H9 (cell line): Measurements from ENCODE around the gene FSTL4. TPM values are rescaled to one million over a fixed set of nuclear protein-coding genes. Genes with fewer than 3 reads are reported as not detected.

ENCODE experiments used
- DNase-seq: peaks from one replicate; pipeline ENCODE4 v3.0.0-alpha.2; 2017
- H2AFZ ChIP-seq: one replicate; pipeline ENCODE4 v1.6.1; 2013; ENCODE audit warnings: mild to moderate bottlenecking, low read length, control low read depth, moderate library complexity
- H2AK5ac ChIP-seq: 2 replicates; pipeline ENCODE4 v1.6.1; 2013; ENCODE audit warnings: low read length, control low read depth, mixed read lengths; ENCODE audit not compliant: insufficient read length
- H2BK120ac ChIP-seq: one replicate; pipeline ENCODE4 v1.6.1; 2013; ENCODE audit warnings: low read depth, mild to moderate bottlenecking, low read length, control low read depth, inconsistent platforms; ENCODE audit not compliant: poor library complexity, severe bottlenecking
- H2BK12ac ChIP-seq: 2 replicates; pipeline ENCODE4 v1.6.1; 2013; ENCODE audit warnings: low read length, control low read depth, mixed read lengths, low read depth; ENCODE audit not compliant: insufficient read length
- H2BK15ac ChIP-seq: 2 replicates; pipeline ENCODE4 v1.6.1; 2013; ENCODE audit warnings: low read depth, low read length, control low read depth
- H2BK20ac ChIP-seq: one replicate; pipeline ENCODE4 v1.6.1; 2013; ENCODE audit warnings: low read depth, mild to moderate bottlenecking, low read length, control low read depth, inconsistent platforms; ENCODE audit not compliant: poor library complexity, severe bottlenecking
- H2BK5ac ChIP-seq: 2 replicates; pipeline ENCODE4 v1.6.1; 2013; ENCODE audit warnings: low read length, control low read depth, mixed read lengths; ENCODE audit not compliant: insufficient read length
- H3K14ac ChIP-seq: 2 replicates; pipeline ENCODE4 v1.6.1; 2013; ENCODE audit warnings: low read length, control low read depth; ENCODE audit not compliant: insufficient read depth
- H3K18ac ChIP-seq: 2 replicates; pipeline ENCODE4 v1.6.1; 2013; ENCODE audit warnings: low read depth, mild to moderate bottlenecking, mixed read lengths, low read length, control low read depth; ENCODE audit not compliant: insufficient read length
- H3K23ac ChIP-seq: 2 replicates; pipeline ENCODE4 v1.6.1; 2013; ENCODE audit warnings: low read length, control low read depth, mixed read lengths, low read depth; ENCODE audit not compliant: insufficient read length
- H3K23me2 ChIP-seq: 2 replicates; pipeline ENCODE4 v1.6.1; 2013; ENCODE audit warnings: low read depth, mild to moderate bottlenecking, mixed read lengths, low read length, control low read depth; ENCODE audit not compliant: insufficient read length, poor library complexity, severe bottlenecking
- H3K27ac ChIP-seq: 2 replicates; pipeline ENCODE4 v1.5.1; 2013; ENCODE audit warnings: low read length, control low read depth, mixed read lengths, low read depth; ENCODE audit not compliant: insufficient read length
- H3K27me3 ChIP-seq: 2 replicates; pipeline ENCODE4 v1.6.1; 2013; ENCODE audit warnings: low read length, control low read depth, inconsistent platforms; ENCODE audit not compliant: insufficient read depth
- H3K4ac ChIP-seq: 2 replicates; pipeline ENCODE4 v1.6.1; 2013; ENCODE audit warnings: low read depth, mild to moderate bottlenecking, control low read depth, inconsistent platforms, low read length, moderate library complexity
- H3K4me1 ChIP-seq: 2 replicates; pipeline ENCODE4 v1.6.1; 2013; ENCODE audit warnings: low read length, control low read depth, inconsistent platforms; ENCODE audit not compliant: insufficient read depth
- H3K4me2 ChIP-seq: 2 replicates; pipeline ENCODE4 v1.6.1; 2013; ENCODE audit warnings: low read length, control low read depth, mixed read lengths; ENCODE audit not compliant: insufficient read length, insufficient read depth
- H3K56ac ChIP-seq: 2 replicates; pipeline ENCODE4 v1.6.1; 2013; ENCODE audit warnings: low read depth, mild to moderate bottlenecking, mixed read lengths, low read length, control low read depth; ENCODE audit not compliant: insufficient read length
- H3K79me1 ChIP-seq: 2 replicates; pipeline ENCODE4 v1.6.1; 2013; ENCODE audit warnings: low read depth, mild to moderate bottlenecking, moderate library complexity, low read length, control low read depth, inconsistent platforms; ENCODE audit not compliant: insufficient read depth, poor library complexity, severe bottlenecking
- H3K79me2 ChIP-seq: 2 replicates; pipeline ENCODE4 v1.6.1; 2013; ENCODE audit warnings: low read length, control low read depth, inconsistent platforms; ENCODE audit not compliant: insufficient read depth
- H3K9ac ChIP-seq: 2 replicates; pipeline ENCODE4 v1.6.1; 2013; ENCODE audit warnings: low read length, control low read depth, mixed read lengths; ENCODE audit not compliant: insufficient read length; ENCODE audit errors: extremely low read depth
- H3K9me3 ChIP-seq: one replicate; pipeline ENCODE4 v1.6.1; 2013; ENCODE audit warnings: low read depth, low read length, inconsistent platforms; ENCODE audit not compliant: control insufficient read depth
- H3T11ph ChIP-seq: one replicate; pipeline ENCODE4 v1.6.1; 2013; ENCODE audit warnings: mild to moderate bottlenecking, low read length, control low read depth, inconsistent platforms
- H4K20me1 ChIP-seq: one replicate; pipeline ENCODE4 v1.6.1; 2013; ENCODE audit not compliant: control insufficient read depth, insufficient read length, insufficient read depth
- H4K5ac ChIP-seq: 2 replicates; pipeline ENCODE4 v1.6.1; 2013; ENCODE audit warnings: low read depth, mild to moderate bottlenecking, mixed read lengths, low read length, control low read depth; ENCODE audit not compliant: insufficient read length
- H4K8ac ChIP-seq: replicated peaks from 2 replicates; pipeline ENCODE4 v1.6.1; 2013; ENCODE audit warnings: low read length, control low read depth, mixed read lengths, low read depth; ENCODE audit not compliant: insufficient read length
- H4K91ac ChIP-seq: 2 replicates; pipeline ENCODE4 v1.6.1; 2013; ENCODE audit warnings: low read depth, mild to moderate bottlenecking, moderate library complexity, mixed read lengths, low read length, control low read depth; ENCODE audit not compliant: insufficient read length
- H3K27ac Mint-ChIP-seq, 3 experiments: 2 replicates in 2 of 3; 3 replicates in 1 of 3; pipeline ENCODE4 v1.8.0; 2020 to 2021; ENCODE audit warnings: mixed read lengths in 3 of 3, mild to moderate bottlenecking in 1 of 3, moderate library complexity in 1 of 3
- H3K27me3 Mint-ChIP-seq: 2 replicates; pipeline ENCODE4 v1.8.0; 2021; ENCODE audit warnings: low read depth, mild to moderate bottlenecking, moderate library complexity, mixed read lengths
- H3K36me3 Mint-ChIP-seq, 3 experiments: 2 replicates in 2 of 3; 3 replicates in 1 of 3; pipeline ENCODE4 v1.8.0; 2020 to 2021; ENCODE audit warnings: low read depth in 3 of 3, mixed read lengths in 3 of 3; ENCODE audit not compliant: insufficient read depth in 1 of 3
- H3K4me1 Mint-ChIP-seq, 2 experiments: 2 replicates each; pipeline ENCODE4 v1.8.0; 2020; ENCODE audit warnings: mixed read lengths in 2 of 2
- H3K4me3 Mint-ChIP-seq, 2 experiments: 2 replicates in 1 of 2; 3 replicates in 1 of 2; pipeline ENCODE4 v1.8.0; 2020 to 2021; ENCODE audit warnings: mild to moderate bottlenecking in 2 of 2, mixed read lengths in 2 of 2, moderate library complexity in 1 of 2
- H3K9me3 Mint-ChIP-seq, 2 experiments: 2 replicates in 1 of 2; 3 replicates in 1 of 2; pipeline ENCODE4 v1.8.0; 2020; ENCODE audit warnings: mild to moderate bottlenecking in 2 of 2, mixed read lengths in 2 of 2, moderate library complexity in 1 of 2
- WGBS: extraction: QIAGEN DNeasy Blood & Tissue Kit; methylation state at CpG from one replicate; pipeline ENCODE4 v1.1.7; 2013; ENCODE audit warnings: missing lambda C conversion rate, low lambda C conversion rate, mixed read lengths; ENCODE audit not compliant: insufficient read length; ENCODE audit errors: extremely low coverage; 5-methylcytosine and 5-hydroxymethylcytosine counted together
- total RNA-seq: library from RNA; stranded (reverse); gene quantifications from 2 replicates; pipeline ENCODE4 v1.2.1, GENCODE V29; 2021
- TF ChIP-seq, protein P1 (sequence below): fragments of 200-600 bp; sonication (generic); conservative IDR thresholded peaks from 3 replicates; pipeline ENCODE4 v1.8.0; 2021; ENCODE audit warnings: antibody characterized with exemption, mild to moderate bottlenecking

FSTL4 gene
- total RNA-seq, 1 experiment from 2014 or later, result 5.7 TPM

DNA sequence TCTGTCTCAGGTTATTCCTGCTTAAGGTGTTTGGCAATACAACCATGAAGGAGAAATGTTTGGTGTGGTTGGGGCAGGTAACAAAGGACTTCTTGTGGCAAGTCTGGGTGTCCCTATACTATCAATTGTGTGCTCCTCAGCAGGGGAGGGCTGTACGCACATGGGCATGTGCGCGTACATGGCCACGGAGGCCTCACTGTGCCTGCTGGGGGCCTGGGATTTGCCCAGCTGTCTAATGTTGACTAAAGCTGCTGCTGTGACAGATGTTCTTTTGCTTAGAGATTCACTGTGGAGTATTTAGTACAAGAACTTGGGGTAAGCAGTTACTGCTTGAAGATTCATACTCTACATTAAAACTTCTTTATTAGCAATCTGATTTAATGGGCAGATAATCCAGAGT lies 463.0 kb downstream of the FSTL4 start:
- H3K4me1 Mint-ChIP-seq, result peaks cover 6 to 7% of the 10 kb centered on the region in 2 experiments; a peak in 3 of 4 replicates
- Histone ChIP-seq H4K91ac (no peak overlapping the region), H3K4me1 (no peaks in the 10 kb centered on the region), H2BK12ac (no peak overlapping the region), H3K4me2 (no peak overlapping the region), H3K27me3 (no peaks in the 10 kb centered on the region), H3K18ac (no peak overlapping the region), H3K27ac (no peak overlapping the region), H4K5ac (no peak overlapping the region), H3K56ac (no peak overlapping the region), H4K20me1 (no peaks in the 10 kb centered on the region), H3K79me2 (no peaks in the 10 kb centered on the region), H3K23ac (no peak overlapping the region), H3K4ac (no peak overlapping the region), H2BK120ac (no peak overlapping the region), H3K9me3 (no peaks in the 10 kb centered on the region), H2BK5ac (no peak overlapping the region), H2AK5ac (no peak overlapping the region), H2BK20ac (no peak overlapping the region), H2BK15ac (no peak overlapping the region), H4K8ac (no peak overlapping the region), H3K14ac (no peak overlapping the region), H3K9ac (no peak overlapping the region), H3K79me1 (no peaks in the 10 kb centered on the region), H2AFZ (no peak overlapping the region), H3T11ph (no peak overlapping the region), H3K23me2 (no peaks in the 10 kb centered on the region)
- DNase-seq, result no peak
- H3K4me3 Mint-ChIP-seq, result no peak overlapping the region
- TF ChIP-seq, protein P1, sequence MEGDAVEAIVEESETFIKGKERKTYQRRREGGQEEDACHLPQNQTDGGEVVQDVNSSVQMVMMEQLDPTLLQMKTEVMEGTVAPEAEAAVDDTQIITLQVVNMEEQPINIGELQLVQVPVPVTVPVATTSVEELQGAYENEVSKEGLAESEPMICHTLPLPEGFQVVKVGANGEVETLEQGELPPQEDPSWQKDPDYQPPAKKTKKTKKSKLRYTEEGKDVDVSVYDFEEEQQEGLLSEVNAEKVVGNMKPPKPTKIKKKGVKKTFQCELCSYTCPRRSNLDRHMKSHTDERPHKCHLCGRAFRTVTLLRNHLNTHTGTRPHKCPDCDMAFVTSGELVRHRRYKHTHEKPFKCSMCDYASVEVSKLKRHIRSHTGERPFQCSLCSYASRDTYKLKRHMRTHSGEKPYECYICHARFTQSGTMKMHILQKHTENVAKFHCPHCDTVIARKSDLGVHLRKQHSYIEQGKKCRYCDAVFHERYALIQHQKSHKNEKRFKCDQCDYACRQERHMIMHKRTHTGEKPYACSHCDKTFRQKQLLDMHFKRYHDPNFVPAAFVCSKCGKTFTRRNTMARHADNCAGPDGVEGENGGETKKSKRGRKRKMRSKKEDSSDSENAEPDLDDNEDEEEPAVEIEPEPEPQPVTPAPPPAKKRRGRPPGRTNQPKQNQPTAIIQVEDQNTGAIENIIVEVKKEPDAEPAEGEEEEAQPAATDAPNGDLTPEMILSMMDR, result no peak
- peaks cover 1% of the 10 kb centered on the region; the same call in 1 of the 2 replicates for H3K27me3 Mint-ChIP-seq
- WGBS, result no CpG with 5 or more reads among the region's 4 CpGs
- no peak overlapping the region; a peak in 1 of 7 replicates for H3K27ac Mint-ChIP-seq
- H3K36me3 Mint-ChIP-seq, result 0 out of 7 replicates have a peak, but pooled peaks cover 0 to 4% (median 0%) of the 10 kb centered on the region in 3 experiments
- peaks cover 3 to 4% of the 10 kb centered on the region in 2 experiments; a peak in 3 of 5 replicates for H3K9me3 Mint-ChIP-seq
